SK-N-SH (cell line): ENCODE results near the gene ABI1.

Experiments
- USF2 ChIP-seq: fragments of 150-350 bp; IDR thresholded peaks from 2 replicates; pipeline ENCODE4 v1.6.1; 2017; ENCODE audit warnings: antibody characterized with exemption, low read length, low read depth, borderline replicate concordance
- YY1 ChIP-seq: IDR thresholded peaks from 2 replicates; pipeline ENCODE4 v1.4.0; 2012; ENCODE audit warnings: low read depth, mild to moderate bottlenecking
- TF ChIP-seq, protein P1 (sequence below): fragments of 200-600 bp; sonication (generic); IDR thresholded peaks from 2 replicates; pipeline ENCODE4 v1.6.1; 2017; ENCODE audit warnings: antibody characterized with exemption, mild to moderate bottlenecking, moderate library complexity

DNA sequence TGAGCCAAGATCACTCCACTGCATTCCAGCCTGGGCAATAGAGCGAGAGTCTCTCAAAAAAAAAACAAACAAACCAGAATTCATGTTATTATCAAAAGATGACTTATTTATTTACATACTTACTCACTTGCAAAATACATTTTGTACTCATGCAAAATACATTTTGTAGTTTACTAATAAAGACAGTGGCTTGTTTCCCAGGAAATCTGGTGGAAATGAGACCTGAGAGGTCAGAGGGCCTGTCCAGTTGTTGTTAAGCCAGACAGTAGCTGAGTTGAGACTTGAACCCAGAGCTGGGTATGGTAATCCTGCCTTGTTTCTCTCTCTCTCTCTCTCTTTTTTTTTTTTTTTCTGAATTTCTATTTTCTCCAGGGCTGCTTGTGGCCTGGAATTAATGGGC lies 133.8 kb downstream of the ABI1 start:
- TF ChIP-seq, protein P1, sequence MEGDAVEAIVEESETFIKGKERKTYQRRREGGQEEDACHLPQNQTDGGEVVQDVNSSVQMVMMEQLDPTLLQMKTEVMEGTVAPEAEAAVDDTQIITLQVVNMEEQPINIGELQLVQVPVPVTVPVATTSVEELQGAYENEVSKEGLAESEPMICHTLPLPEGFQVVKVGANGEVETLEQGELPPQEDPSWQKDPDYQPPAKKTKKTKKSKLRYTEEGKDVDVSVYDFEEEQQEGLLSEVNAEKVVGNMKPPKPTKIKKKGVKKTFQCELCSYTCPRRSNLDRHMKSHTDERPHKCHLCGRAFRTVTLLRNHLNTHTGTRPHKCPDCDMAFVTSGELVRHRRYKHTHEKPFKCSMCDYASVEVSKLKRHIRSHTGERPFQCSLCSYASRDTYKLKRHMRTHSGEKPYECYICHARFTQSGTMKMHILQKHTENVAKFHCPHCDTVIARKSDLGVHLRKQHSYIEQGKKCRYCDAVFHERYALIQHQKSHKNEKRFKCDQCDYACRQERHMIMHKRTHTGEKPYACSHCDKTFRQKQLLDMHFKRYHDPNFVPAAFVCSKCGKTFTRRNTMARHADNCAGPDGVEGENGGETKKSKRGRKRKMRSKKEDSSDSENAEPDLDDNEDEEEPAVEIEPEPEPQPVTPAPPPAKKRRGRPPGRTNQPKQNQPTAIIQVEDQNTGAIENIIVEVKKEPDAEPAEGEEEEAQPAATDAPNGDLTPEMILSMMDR = no peak
- TF ChIP-seq USF2 (no peak), YY1 (no peak)
